K562 (cell line): ENCODE measurements around the gene CLCA2. TPM values are rescaled to one million over a fixed set of nuclear protein-coding genes. Genes with fewer than 3 reads are reported as not detected.

Experiments
- ATAC-seq: fragments of 200-7000 bp; cut with Tn5 transposase; 3 replicates; pipeline ENCODE4 v1.9.1; 2020; ENCODE audit warnings: moderate library complexity
- BruUV-seq: library from RNA; stranded (reverse); fragments of 400-500 nt; replicated peaks from 2 replicates; lab custom pipeline; 2021; lab: Mats Ljungman, UMichigan
- CTCF ChIA-PET: fragments of 300-600 bp; formaldehyde crosslinking; extraction: SDS; loops from one replicate; lab custom pipeline; 2021; ENCODE audit warnings: low intra/inter-chr PET ratio; lab: Yijun Ruan, JAX
- POLR2A ChIA-PET: fragments of 300-600, 350-650 bp; sonication (Branson Sonifier 250); formaldehyde crosslinking; extraction: SDS; loops from one replicate; lab custom pipeline; 2021; ENCODE audit warnings: antibody characterized with exemption, inconsistent platforms; lab: Yijun Ruan, JAX
- DNase-seq, 4 experiments: peaks; one replicate each; pipeline versions ENCODE4 v3.0.0 to v3.0.0-alpha.2; 2011 to 2018; ENCODE audit warnings: low spot score in 3 of 4, mixed read lengths in 3 of 4; ENCODE audit errors: extremely low read depth in 1 of 4
- FAIRE-seq: peaks from 2 replicates; lab custom pipeline; 2011; peaks lifted over from hg19 to GRCh38; lab: Jason Lieb, UNC
- H2AFZ ChIP-seq: 2 replicates; pipeline ENCODE4 v1.6.0; 2011; ENCODE audit warnings: low read depth, low read length, control low read depth, inconsistent platforms
- H3K27ac ChIP-seq: fragments of 200-600 bp; 3 replicates; pipeline ENCODE4 v1.8.0; 2011; ENCODE audit warnings: low read depth, mild to moderate bottlenecking, control low read depth, inconsistent platforms, low read length, moderate library complexity, mixed read lengths; ENCODE audit errors: extremely low read depth
- H3K27me3 ChIP-seq, 2 experiments: fragments of 300-600 bp in 1 of 2; 2 replicates in 1 of 2; 3 replicates in 1 of 2; pipeline versions ENCODE4 v1.6.0 to v1.8.0; 2011; ENCODE audit warnings: inconsistent platforms in 2 of 2, low read length in 2 of 2, mild to moderate bottlenecking in 1 of 2, mixed read lengths in 1 of 2, moderate library complexity in 1 of 2; ENCODE audit not compliant: control insufficient read depth in 2 of 2, insufficient read depth in 2 of 2
- H3K36me3 ChIP-seq: fragments of 300-600 bp; 3 replicates; pipeline ENCODE4 v1.8.0; 2011; ENCODE audit warnings: mild to moderate bottlenecking, low read length, inconsistent platforms; ENCODE audit not compliant: control insufficient read depth, insufficient read depth
- H3K4me1 ChIP-seq, 2 experiments: fragments of 200-600 bp in 1 of 2; replicated peaks in 1 of 2; 2 replicates in 1 of 2; 3 replicates in 1 of 2; pipeline versions ENCODE4 v1.5.1 to v1.8.0; 2011; ENCODE audit warnings: inconsistent platforms in 2 of 2, low read length in 2 of 2, mild to moderate bottlenecking in 1 of 2, mixed read lengths in 1 of 2, moderate library complexity in 1 of 2; ENCODE audit not compliant: control insufficient read depth in 2 of 2, insufficient read depth in 2 of 2
- H3K4me2 ChIP-seq: 2 replicates; pipeline ENCODE4 v1.6.1; 2011; ENCODE audit warnings: low read length, control low read depth, inconsistent platforms, mixed read lengths; ENCODE audit not compliant: insufficient read depth
- H3K4me3 ChIP-seq: fragments of 200-600 bp; sonication (generic), shearing (Covaris generic); 2 replicates; pipeline ENCODE4 v1.5.1; 2016; ENCODE audit warnings: control low read depth, inconsistent platforms
- H3K79me2 ChIP-seq: fragments of 200-600 bp; 3 replicates; pipeline ENCODE4 v1.8.0; 2011; ENCODE audit warnings: low read length, inconsistent platforms; ENCODE audit not compliant: control insufficient read depth, insufficient read depth
- H3K9ac ChIP-seq, 2 experiments: 2 replicates each; pipeline versions ENCODE4 v1.6.0 to v1.6.1; 2011; ENCODE audit warnings: low read depth in 2 of 2, low read length in 2 of 2, control low read depth in 1 of 2, inconsistent platforms in 1 of 2, mild to moderate bottlenecking in 1 of 2, mixed read lengths in 1 of 2; ENCODE audit not compliant: insufficient read depth in 1 of 2
- H3K9me1 ChIP-seq: one replicate; pipeline ENCODE4 v1.6.0; 2011; ENCODE audit warnings: inconsistent platforms, mild to moderate bottlenecking, low read length, moderate library complexity; ENCODE audit not compliant: control insufficient read depth, insufficient read depth
- H3K9me3 ChIP-seq: replicated peaks from 2 replicates; pipeline ENCODE4 v1.5.1; 2011; ENCODE audit warnings: low read depth, low read length, inconsistent platforms; ENCODE audit not compliant: control insufficient read depth, insufficient read depth
- H4K20me1 ChIP-seq: replicated peaks from 2 replicates; pipeline ENCODE4 v1.6.1; 2011; ENCODE audit warnings: low read length, inconsistent platforms, mixed read lengths; ENCODE audit not compliant: control insufficient read depth, insufficient read depth
- C11orf30 ChIP-seq: fragments of 450-650 bp; IDR thresholded peaks from 2 replicates; pipeline ENCODE4 v1.6.1; 2016; ENCODE audit warnings: low read depth, mild to moderate bottlenecking
- MAFF ChIP-seq: IDR thresholded peaks from 2 replicates; pipeline ENCODE4 v1.6.1; 2012; ENCODE audit warnings: low read length, improper control_type of control experiment
- PRDM10 ChIP-seq: fragments of 450-650 bp; IDR thresholded peaks from 2 replicates; pipeline ENCODE4 v1.6.1; 2018; ENCODE audit not compliant: partially characterized antibody
- TRIM24 ChIP-seq, 2 experiments: fragments of 450-650 bp; IDR thresholded peaks; 2 replicates each; pipeline ENCODE4 v1.6.1; 2016
- ZNF316 ChIP-seq: fragments of 450-650 bp; IDR thresholded peaks from 2 replicates; pipeline ENCODE4 v1.6.1; 2016
- whole genome bisulfite sequencing: fragments of 100-300 bp; shearing (Covaris generic); methylation state at CpG from one replicate; pipeline ENCODE4 v1.1.6; 2016; ENCODE audit warnings: low coverage, mixed read lengths; ENCODE audit not compliant: insufficient coverage; ENCODE audit errors: missing lambda C conversion rate; 5-methylcytosine and 5-hydroxymethylcytosine counted together
- in situ Hi-C: fragments of 300-500 bp; cut with MboI; formaldehyde crosslinking; loops from 4 replicates; pipeline ENCODE4 v1.15.0; 2018; ENCODE audit warnings: inconsistent platforms, mixed read lengths
- intact Hi-C: fragments of 100-400 bp; cut with micrococcal nuclease; formaldehyde crosslinking; loops from 2 replicates; pipeline ENCODE4 v1.14.2; 2022
- polyA plus RNA-seq, 8 experiments: library from polyadenylated mRNA; depleted of rRNA in 4 of 8; stranded (reverse) in 5 of 8; unstranded in 3 of 8; fragments of >200 nt; fragmentation: Nextera tagmentation in 2 of 8; fragmentation: Illumina TruSeq in 1 of 8; extraction: Ambion mirVana in 2 of 8; extraction: Trizol in 1 of 8; gene quantifications; 2 replicates each; pipeline versions ENCODE4 v1.2.1 to v1.2.3, GENCODE V29; 2011 to 2014; ENCODE audit warnings: inconsistent platforms in 1 of 8, missing spikeins in 1 of 8
- total RNA-seq, 7 experiments: library from RNA; depleted of rRNA in 6 of 7; stranded (reverse); fragments of >200 nt in 6 of 7; fragmentation: Illumina TruSeq in 2 of 7; extraction: Trizol in 2 of 7; gene quantifications; 2 replicates each; pipeline versions ENCODE4 v1.2.1 to v1.2.3, GENCODE V29; 2011 to 2021; ENCODE audit warnings: low replicate concordance in 1 of 7

The CLCA2 gene
- total and polyA plus RNA-seq, 9 of the 15 experiments (the other 6 are each of a cell fraction or from before 2014, with no cell fraction given) = 0.03 TPM; not detected in 8

GRCh38 chr1:86447198-86447790, 23.3 kb downstream of the CLCA2 start:
- whole genome bisulfite sequencing = 68% methylated on average over 4 of the region's 4 CpGs
- Histone ChIP-seq H3K79me2 (no peaks in the 10 kb centered on the region), H3K9me3 (no peaks in the 10 kb centered on the region), H3K27ac (no peak overlapping the region), H3K36me3 (no peaks in the 10 kb centered on the region), H3K4me2 (no peak overlapping the region), H3K9me1 (no peaks in the 10 kb centered on the region), H2AFZ (no peak overlapping the region), H4K20me1 (no peaks in the 10 kb centered on the region), H3K4me1 (peaks cover 0 to 12% of the 10 kb centered on the region in 2 experiments; a peak in 2 of 5 replicates), H3K4me3 (no peak overlapping the region)
- CTCF ChIA-PET = no interaction called here
- in situ Hi-C loops = no loop called here
- no peak for FAIRE-seq
- no peak for ATAC-seq
- intact Hi-C loops = no loop called here
- peak; percentile 23; the same call in 1 of the 2 replicates for TF ChIP-seq MAFF
- TF ChIP-seq C11orf30 = peak; percentile 57
- peak; percentile 72 for TF ChIP-seq ZNF316
- TF ChIP-seq TRIM24 (IDR thresholded peaks at IDR 0.05) = no peak
- TF ChIP-seq PRDM10 = no peak
- TF ChIP-seq, all 486 proteins: peak for 3
- no peaks in the 10 kb centered on the region for H3K27me3 ChIP-seq
- BruUV-seq = no TSS peak
- POLR2A ChIA-PET = no interaction called here
- no peak overlapping the region for H3K9ac ChIP-seq
- DNase-seq = no peak
